Stimulated activated CD4-positive, alpha-beta T cell treated with anti-CD3 and anti-CD28 coated beads, TNF-alpha, amount 100 ng/mL, for 24 hours (primary cell): ENCODE measurements around the gene ABCC10.
"Not testable (repeated sequence)": the region's sequence is repeated elsewhere in the genome, so short reads cannot be mapped to it uniquely, and the experiment has no call there.

Experiments used
- DNase-seq, 3 experiments: peaks; one replicate each; pipeline ENCODE4 v3.0.0-alpha.2; 2020; ENCODE audit warnings: low read depth in 3 of 3

ABCC10 gene

DNA sequence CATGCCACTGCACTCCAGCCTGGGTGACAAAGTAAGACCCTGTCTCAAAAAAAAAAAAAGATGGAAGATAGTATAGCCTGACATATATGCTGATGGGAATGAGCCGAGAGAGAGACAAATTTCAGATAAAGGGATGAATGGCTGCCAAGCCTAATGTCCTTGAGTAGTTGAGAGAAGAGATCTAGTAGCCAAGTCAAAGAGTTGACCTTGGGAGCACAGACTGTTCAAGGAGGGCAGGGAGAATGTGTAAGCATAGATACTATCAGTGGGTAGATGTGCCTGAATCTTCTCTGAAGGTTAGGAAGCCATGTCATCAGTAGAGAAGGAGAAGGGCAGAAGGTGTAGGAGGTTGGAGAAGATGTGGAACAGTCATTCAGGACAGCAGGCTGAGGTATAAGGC, 20.0 kb upstream of the ABCC10 start:
- no peak for DNase-seq

DNA sequence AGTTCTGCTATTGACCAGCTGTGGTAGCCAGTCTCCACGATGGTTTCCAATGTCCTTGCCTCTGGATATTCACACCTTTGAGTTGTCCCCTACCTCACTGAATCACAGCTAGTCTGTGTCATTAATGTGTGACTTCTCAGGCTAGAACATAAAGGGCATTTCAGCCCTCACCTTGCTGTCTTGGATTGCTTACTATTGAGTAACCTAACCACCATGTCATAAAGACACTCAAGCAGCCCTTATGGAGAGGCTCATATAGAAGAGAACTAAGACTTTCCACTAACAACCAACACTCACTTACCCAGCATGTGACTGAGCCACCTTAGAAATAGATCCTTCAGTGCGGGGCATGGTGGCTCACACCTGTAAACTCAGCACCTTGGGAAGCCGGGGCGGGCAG, 19.1 kb upstream of the ABCC10 start:
- DNase-seq, result no peak

- DNase-seq, result not testable (repeated sequence)
These were observed 16.6 kb upstream of the ABCC10 start for GRCh38 chr6:43410776-43411175.

GRCh38 chr6:43412541-43412940, 14.8 kb upstream of the ABCC10 start:
- no peak for DNase-seq

GRCh38 chr6:43413002-43413401, 14.3 kb upstream of the ABCC10 start:
- no peak for DNase-seq

GRCh38 chr6:43415275-43415674, 12.1 kb upstream of the ABCC10 start:
- DNase-seq, result not testable (repeated sequence)

- no peak for DNase-seq
These were observed 10.4 kb upstream of the ABCC10 start for GRCh38 chr6:43416935-43417334.

DNA sequence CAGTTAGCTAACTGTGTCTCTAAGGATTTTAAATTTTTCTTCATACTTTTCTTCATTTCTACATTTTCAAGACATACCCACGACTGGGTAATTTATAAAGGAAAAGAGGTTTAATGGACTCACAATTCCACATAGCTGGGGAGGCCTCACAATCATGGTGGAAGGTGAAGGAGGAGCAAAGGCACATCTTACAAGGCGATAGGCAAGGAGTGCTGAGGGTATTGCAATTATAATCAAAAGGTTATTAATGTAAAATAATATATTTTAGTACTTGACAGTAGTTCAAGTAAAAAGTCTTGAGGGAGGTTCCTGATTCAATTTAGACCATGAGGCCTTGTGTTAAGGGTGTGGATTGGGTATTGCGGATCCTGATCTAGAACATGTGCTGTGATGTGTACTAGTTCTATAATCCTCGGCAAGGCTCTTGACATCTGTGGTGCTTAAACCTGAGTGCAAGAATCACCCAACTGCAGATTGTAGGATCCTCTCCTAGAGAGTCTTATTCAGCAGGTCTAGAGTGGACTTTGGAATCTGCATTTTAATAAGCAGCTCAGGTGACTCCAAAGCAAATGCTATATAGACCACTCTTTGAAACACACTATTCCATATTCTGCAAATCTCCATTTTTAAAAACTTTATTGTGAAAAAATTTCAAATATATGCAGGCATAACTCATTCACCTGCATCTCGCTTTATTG, 7.2 kb upstream of the ABCC10 start:
- DNase-seq, result no peak

- DNase-seq, result no peak
These were observed 5.5 kb upstream of the ABCC10 start for GRCh38 chr6:43421831-43422230.

DNA sequence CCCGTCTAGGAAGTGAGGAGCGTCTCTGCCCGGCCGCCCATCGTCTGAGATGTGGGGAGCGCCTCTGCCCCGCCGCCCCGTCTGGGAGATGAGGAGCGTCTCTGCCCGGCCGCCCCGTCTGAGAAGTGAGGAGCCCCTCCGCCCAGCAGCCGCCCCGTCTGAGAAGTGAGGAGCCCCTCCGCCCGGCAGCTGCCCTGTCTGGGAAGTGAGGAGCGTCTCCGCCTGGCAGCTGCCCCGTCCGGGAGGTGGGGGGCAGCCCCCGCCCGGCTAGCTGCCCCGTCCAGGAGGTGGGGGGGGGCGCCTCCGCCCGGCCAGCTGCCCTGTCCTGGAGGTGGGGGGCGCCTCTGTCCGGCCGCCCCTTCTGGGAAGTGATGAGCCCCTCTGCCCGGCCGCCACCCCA, 2.3 kb upstream of the ABCC10 start:
- not testable (repeated sequence) for DNase-seq

DNA sequence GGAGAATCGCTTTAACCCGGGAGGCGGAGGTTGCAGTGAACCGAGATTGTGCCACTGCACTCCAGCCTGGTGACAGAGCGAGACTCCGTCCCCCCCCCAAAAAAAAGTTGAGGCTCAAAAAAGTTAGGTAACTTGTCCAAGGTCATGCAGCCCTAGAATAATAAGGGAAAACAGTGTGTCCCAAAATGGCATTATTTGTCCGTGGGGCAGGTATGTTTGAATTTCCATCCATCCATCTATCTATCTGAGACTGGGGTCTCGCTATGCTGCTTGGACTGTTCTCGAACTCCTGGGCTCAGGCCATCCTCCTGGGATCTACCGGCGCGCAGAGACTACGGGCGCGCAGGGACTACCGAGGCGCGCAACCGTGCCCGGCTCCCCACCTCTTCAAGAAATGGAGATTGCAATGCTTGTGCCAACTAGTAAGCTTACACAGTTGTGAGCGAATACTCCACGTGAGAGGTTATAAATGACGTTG, 374 bp upstream of the ABCC10 start:
- no peak for DNase-seq

GRCh38 chr6:43428112-43428570, 800 bp downstream of the ABCC10 start:
- no peak for DNase-seq

DNA sequence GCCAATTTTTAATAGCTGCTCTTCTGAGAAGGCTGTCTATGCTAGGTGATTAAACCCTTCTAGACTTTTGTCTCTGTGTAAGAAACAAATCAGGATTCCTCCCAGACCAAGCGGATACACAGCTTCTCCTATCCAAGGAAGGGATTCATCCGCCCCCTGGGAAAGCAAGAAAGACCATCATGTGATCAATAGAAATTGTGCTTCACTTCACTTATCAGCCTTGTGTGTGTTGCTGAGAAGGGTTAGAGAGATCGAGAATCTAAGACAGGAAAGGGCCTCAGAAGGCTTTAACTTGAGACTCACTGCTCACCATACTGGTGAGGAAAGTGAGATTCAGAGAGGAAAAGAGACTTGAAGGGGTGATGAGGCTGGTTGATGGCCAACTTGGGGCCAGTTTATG, 1.5 kb downstream of the ABCC10 start:
- no peak for DNase-seq

DNA sequence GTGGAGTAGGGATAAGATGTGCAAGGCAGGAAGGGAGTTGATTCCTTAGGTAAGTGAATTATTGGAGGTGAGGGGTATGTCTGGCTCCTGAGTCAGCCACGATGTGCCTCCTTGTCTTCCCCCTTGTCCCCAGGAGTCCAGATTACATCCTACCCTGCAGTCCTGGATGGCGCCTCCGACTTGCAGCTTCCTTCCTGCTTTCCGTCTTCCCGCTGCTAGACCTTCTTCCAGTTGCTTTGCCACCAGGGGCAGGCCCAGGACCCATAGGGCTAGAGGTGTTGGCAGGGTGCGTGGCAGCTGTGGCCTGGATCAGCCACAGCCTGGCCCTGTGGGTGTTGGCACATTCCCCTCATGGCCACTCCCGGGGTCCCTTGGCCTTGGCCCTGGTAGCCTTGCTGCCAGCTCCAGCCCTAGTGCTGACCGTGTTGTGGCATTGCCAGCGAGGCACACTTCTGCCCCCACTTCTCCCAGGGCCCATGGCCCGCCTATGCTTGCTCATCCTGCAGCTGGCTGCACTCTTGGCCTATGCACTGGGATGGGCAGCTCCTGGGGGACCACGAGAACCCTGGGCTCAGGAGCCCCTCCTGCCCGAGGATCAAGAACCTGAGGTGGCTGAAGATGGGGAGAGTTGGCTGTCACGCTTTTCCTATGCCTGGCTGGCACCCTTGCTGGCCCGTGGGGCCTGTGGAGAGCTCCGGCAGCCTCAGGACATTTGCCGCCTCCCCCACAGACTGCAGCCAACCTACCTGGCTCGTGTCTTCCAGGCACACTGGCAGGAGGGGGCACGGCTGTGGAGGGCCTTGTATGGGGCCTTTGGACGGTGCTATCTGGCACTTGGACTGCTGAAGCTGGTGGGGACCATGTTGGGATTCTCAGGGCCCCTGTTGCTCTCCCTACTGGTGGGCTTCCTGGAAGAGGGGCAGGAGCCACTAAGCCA, 4.9 kb downstream of the ABCC10 start:
- DNase-seq, result no peak

- DNase-seq, result no peak
These were observed 5.8 kb downstream of the ABCC10 start for GRCh38 chr6:43433148-43433547.

DNA sequence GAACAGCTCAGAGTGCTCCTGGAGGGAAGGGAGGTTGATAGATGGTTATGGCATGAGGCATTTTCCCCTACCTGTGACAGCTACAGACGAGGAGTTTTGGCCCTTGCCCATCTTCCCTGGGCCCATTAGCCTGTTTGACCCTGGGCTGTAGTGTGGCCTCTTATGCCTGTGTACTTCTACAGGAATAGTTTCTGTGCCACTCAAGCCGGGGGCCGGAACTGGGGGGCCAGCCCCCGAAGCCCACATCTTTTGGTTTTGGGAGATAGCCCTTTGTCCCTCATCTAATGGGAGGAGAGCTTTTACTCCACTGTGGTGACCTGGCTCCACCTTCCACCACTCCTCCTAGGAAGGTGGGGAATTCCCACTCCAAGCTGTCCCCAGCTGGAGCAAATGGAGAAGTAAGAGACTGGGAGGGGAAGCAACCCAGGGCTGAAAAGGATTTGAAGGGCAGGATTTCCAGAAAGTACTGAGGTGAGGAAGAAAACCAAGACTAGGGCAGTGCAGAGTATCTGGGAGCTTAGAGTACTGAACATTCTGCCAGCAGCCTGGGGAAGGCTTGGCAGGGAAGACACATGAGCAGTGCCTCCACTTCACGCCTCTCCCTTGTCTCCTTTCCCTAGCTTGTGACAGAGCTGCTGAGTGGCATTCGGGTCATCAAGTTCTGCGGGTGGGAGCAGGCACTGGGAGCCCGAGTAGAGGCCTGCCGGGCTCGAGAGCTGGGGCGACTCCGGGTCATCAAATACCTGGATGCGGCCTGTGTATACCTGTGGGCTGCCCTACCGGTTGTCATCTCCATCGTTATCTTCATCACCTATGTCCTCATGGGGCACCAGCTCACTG, 6.9 kb downstream of the ABCC10 start:
- no peak for DNase-seq

GRCh38 chr6:43434943-43435342, 7.6 kb downstream of the ABCC10 start:
- DNase-seq, result no peak

GRCh38 chr6:43435682-43436437, 8.5 kb downstream of the ABCC10 start:
- no peak for DNase-seq

GRCh38 chr6:43436577-43437282, 9.4 kb downstream of the ABCC10 start:
- DNase-seq, result no peak

DNA sequence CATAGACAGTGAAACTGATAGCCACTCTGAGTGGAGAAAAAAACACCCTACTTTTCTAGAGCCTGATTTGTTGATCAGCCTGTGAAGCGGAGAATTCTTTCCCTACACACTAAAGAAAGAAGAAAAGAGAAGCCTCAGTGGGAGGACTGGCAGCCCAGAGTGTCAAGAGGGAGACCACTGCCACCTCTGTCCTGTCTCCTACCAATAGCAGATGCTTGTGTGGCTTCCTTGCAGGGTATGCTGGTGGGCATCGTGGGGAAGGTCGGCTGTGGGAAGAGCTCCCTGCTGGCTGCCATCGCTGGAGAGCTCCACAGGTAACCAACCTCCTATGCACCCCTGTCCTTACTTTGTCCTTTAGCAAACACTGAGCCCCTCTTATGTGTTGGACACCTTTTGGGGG, 10.4 kb downstream of the ABCC10 start:
- DNase-seq, result no peak

GRCh38 chr6:43442935-43443334, 15.6 kb downstream of the ABCC10 start:
- no peak for DNase-seq
